Gastrocnemius medialis (tissue), 4 donors: ENCODE results near the gene OPA3. TPM values are rescaled to one million over a fixed set of nuclear protein-coding genes. Genes with fewer than 3 reads are reported as not detected.

Experiments used
- ATAC-seq, 2 donors: fragments of 150-250 bp; one replicate each; pipeline ENCODE4 v1.9.1; 2016
- DNase-seq, 2 donors: peaks; one replicate each; pipeline ENCODE4 v3.0.0-alpha.2; 2019
- H3K27ac ChIP-seq, 4 donors: fragments of 200-600 bp; sonication (generic); 1 replicate in 1 of 4; 2 replicates in 3 of 4; pipeline ENCODE4 v1.5.1; 2016 to 2018; ENCODE audit warnings: mild to moderate bottlenecking in 2 of 4, moderate library complexity in 1 of 4
- H3K27me3 ChIP-seq, 3 donors: fragments of 200-600 bp; sonication (generic) in 2 of 3; 1 replicate in 1 of 3; 2 replicates in 2 of 3; pipeline versions ENCODE4 v1.5.1 to v1.6.0; 2016 to 2019; ENCODE audit warnings: mild to moderate bottlenecking in 1 of 3, moderate library complexity in 1 of 3
- H3K36me3 ChIP-seq, 2 donors: fragments of 200-600 bp; sonication (generic) in 1 of 2; one replicate each; pipeline ENCODE4 v1.5.1; 2017 to 2018
- H3K4me1 ChIP-seq, 2 donors: fragments of 200-600 bp; sonication (generic) in 1 of 2; one replicate each; pipeline ENCODE4 v1.5.1; 2016 to 2017; ENCODE audit warnings: mild to moderate bottlenecking in 2 of 2
- H3K4me3 ChIP-seq, 4 donors: fragments of 200-600 bp; sonication (generic) in 3 of 4; 1 replicate in 1 of 4; 2 replicates in 3 of 4; pipeline ENCODE4 v1.5.1; 2016 to 2019; ENCODE audit warnings: mild to moderate bottlenecking in 2 of 4
- H3K9me3 ChIP-seq, 3 donors: fragments of 200-600 bp; sonication (generic) in 2 of 3; 1 replicate in 1 of 3; 2 replicates in 2 of 3; pipeline ENCODE4 v1.5.1; 2016 to 2019
- POLR2A ChIP-seq, 2 donors: fragments of 450-650 bp; IDR thresholded peaks; one replicate each; pipeline ENCODE4 v1.6.1; 2017; ENCODE audit warnings: antibody characterized with exemption in 2 of 2, mild to moderate bottlenecking in 2 of 2, moderate library complexity in 2 of 2
- in situ Hi-C, 4 donors: fragments of 200-750 bp; cut with MboI; loops; one replicate each; pipeline versions ENCODE4 v1.15.0 to v1.8.0; 2017; ENCODE audit warnings: low sequenced_read_pairs in 4 of 4
- intact Hi-C: fragments of 100-400 bp; cut with DNase I; formaldehyde crosslinking; loops from one replicate; pipeline ENCODE4 v1.15.1; 2023; ENCODE audit warnings: low total_unique reads
- total RNA-seq, 4 donors: library from RNA; depleted of rRNA; stranded (reverse); fragments of >200 nt; gene quantifications; one replicate each; pipeline versions ENCODE4 v1.1.0 to v1.2.3, GENCODE V29; 2016
- TF ChIP-seq, protein P1 (sequence below), 5 experiments: fragments of 450-650 bp in 3 of 5; fragments of 200-600 bp in 2 of 5; sonication (generic) in 2 of 5; IDR thresholded peaks in 4 of 5; conservative IDR thresholded peaks in 1 of 5; 1 replicate in 4 of 5; 2 replicates in 1 of 5; pipeline ENCODE4 v1.5.1; 2016 to 2019; ENCODE audit warnings: antibody characterized with exemption in 5 of 5, mild to moderate bottlenecking in 3 of 5, moderate library complexity in 3 of 5

OPA3 gene
- total RNA-seq, 4 donors from 2014 or later, result 14.8 to 32.5 (median 20.3) TPM

DNA sequence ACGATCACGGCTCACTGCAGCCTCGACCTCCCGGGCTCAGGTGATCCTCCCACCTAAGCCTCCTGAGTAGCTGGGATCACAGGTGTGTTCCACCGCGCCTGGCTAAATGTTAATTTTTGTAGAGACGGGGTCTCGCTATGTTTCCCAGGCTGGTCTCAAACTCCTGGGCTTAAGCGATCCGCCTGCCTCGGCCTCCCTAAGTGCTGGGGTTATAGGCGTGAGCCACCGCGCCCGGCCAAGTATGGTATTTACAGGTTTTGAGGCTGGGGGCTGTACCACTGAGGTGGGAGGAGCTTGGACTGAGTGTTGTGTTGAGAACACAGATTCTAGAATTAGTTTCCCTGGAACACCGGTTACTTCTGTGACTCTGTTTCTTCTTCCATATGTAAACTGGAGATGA is 86.8 kb downstream of the OPA3 start:
- no peak for ATAC-seq
- Histone ChIP-seq H3K36me3 (no peaks in the 10 kb centered on the region), H3K27me3 (peaks cover 4 to 30% (median 9%) of the 10 kb centered on the region in 3 donors), H3K9me3 (no peaks in the 10 kb centered on the region), H3K27ac (no peak overlapping the region), H3K4me1 (peaks cover 25 to 26% of the 10 kb centered on the region in 2 donors), H3K4me3 (no peak overlapping the region)
- no peak for DNase-seq
- intact Hi-C loops, result loop anchor here (5.0 to 10.0 kb wide), 2 partner anchors 173 to 320 kb away; partner anchors contain the start of genes BLOC1S3, CKM and TRAPPC6A
- in situ Hi-C loops, result no loop called here
- TF ChIP-seq, protein P1, sequence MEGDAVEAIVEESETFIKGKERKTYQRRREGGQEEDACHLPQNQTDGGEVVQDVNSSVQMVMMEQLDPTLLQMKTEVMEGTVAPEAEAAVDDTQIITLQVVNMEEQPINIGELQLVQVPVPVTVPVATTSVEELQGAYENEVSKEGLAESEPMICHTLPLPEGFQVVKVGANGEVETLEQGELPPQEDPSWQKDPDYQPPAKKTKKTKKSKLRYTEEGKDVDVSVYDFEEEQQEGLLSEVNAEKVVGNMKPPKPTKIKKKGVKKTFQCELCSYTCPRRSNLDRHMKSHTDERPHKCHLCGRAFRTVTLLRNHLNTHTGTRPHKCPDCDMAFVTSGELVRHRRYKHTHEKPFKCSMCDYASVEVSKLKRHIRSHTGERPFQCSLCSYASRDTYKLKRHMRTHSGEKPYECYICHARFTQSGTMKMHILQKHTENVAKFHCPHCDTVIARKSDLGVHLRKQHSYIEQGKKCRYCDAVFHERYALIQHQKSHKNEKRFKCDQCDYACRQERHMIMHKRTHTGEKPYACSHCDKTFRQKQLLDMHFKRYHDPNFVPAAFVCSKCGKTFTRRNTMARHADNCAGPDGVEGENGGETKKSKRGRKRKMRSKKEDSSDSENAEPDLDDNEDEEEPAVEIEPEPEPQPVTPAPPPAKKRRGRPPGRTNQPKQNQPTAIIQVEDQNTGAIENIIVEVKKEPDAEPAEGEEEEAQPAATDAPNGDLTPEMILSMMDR (IDR thresholded peaks at IDR 0.05 in 4 of 5, conservative IDR thresholded peaks at IDR 0.05 in 1 of 5), result no peak
- no peak for TF ChIP-seq POLR2A (IDR thresholded peaks at IDR 0.05)

DNA sequence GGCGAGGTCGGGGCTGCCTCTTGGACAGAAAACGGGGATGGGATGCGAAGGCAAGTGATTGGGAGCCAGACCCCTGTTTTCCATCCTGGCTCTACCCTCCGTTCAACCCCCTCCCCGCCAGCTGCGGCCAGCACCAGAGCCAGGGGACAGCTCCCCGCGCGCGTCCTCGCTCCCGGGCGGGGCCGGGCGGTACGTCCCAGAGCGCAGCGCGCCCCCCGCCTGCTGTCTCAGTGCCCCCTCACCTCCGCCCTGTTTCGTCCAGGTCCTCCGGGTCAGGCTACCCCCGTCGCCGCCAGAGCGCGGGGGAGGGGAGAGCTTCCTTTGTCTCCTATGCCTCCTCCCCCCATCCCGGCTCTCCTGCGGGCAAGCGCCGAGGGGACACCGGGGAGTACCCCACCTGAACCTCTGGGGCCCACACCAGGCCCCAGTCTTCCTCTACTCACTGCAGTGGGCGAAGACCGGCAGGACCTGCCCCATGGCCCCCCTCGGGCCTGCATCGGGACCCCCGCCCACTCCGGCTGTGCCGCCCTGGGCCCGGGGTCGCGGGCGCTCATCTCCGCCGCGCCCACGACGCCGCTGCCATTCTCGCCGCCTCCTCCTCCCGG is 88.2 kb downstream of the OPA3 start:
- DNase-seq (no peak), ATAC-seq (peak; percentile 11 to 19)
- intact Hi-C loops (loop anchor here (5.0 to 10.0 kb wide), 2 partner anchors 172 to 319 kb away; partner anchors contain the start of genes BLOC1S3, CKM and TRAPPC6A), in situ Hi-C loops (no loop called here)
- Histone ChIP-seq H3K9me3 (no peaks in the 10 kb centered on the region), H3K27me3 (peaks cover 4 to 30% (median 9%) of the 10 kb centered on the region in 3 donors), H3K4me3 (peak overlapping the region; percentile 75 to 83 (median 80)), H3K4me1 (peaks cover 33 to 35% of the 10 kb centered on the region in 2 donors), H3K36me3 (no peaks in the 10 kb centered on the region), H3K27ac (peak overlapping the region; percentile 55 to 68 (median 60))
- TF ChIP-seq POLR2A (IDR thresholded peaks at IDR 0.05), result peak in 1 of 2 donors; percentile 17
- TF ChIP-seq, protein P1 (IDR thresholded peaks at IDR 0.05 in 4 of 5, conservative IDR thresholded peaks at IDR 0.05 in 1 of 5), result peak in 1 of 5 experiments; percentile 10

DNA sequence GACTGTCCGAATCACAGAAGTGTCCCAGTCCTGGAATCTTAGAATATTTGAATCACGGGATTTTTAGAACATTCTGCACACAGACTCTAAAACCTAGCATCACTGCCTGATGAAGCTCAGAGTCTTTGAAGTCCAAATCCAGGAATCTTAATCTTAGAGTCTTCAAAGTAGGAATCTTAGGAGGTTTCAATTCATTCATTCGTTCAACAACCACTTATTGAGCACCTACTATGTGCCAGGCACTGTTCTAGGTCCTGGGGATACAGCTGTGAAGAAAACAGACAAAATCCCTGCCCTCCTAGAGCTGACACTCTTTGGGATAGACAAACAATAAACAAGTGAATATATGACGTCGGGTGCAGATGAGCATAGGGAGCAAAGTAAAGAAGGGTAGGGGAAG is 89.4 kb downstream of the OPA3 start:
- in situ Hi-C loops (no loop called here), intact Hi-C loops (loop anchor here (5.0 to 10.0 kb wide), 2 partner anchors 170 to 318 kb away; partner anchors contain the start of genes BLOC1S3, CKM and TRAPPC6A)
- DNase-seq (no peak), ATAC-seq (no peak)
- H3K4me3 ChIP-seq, result no peak overlapping the region
- peaks cover 37 to 38% of the 10 kb centered on the region in 2 donors for H3K4me1 ChIP-seq
- H3K36me3 ChIP-seq, result no peaks in the 10 kb centered on the region
- no peak overlapping the region for H3K27ac ChIP-seq
- H3K27me3 ChIP-seq, result peaks cover 4 to 27% (median 9%) of the 10 kb centered on the region in 3 donors
- no peak for TF ChIP-seq POLR2A (IDR thresholded peaks at IDR 0.05)
- TF ChIP-seq, protein P1 (IDR thresholded peaks at IDR 0.05 in 4 of 5, conservative IDR thresholded peaks at IDR 0.05 in 1 of 5), result no peak
- H3K9me3 ChIP-seq, result no peaks in the 10 kb centered on the region

DNA sequence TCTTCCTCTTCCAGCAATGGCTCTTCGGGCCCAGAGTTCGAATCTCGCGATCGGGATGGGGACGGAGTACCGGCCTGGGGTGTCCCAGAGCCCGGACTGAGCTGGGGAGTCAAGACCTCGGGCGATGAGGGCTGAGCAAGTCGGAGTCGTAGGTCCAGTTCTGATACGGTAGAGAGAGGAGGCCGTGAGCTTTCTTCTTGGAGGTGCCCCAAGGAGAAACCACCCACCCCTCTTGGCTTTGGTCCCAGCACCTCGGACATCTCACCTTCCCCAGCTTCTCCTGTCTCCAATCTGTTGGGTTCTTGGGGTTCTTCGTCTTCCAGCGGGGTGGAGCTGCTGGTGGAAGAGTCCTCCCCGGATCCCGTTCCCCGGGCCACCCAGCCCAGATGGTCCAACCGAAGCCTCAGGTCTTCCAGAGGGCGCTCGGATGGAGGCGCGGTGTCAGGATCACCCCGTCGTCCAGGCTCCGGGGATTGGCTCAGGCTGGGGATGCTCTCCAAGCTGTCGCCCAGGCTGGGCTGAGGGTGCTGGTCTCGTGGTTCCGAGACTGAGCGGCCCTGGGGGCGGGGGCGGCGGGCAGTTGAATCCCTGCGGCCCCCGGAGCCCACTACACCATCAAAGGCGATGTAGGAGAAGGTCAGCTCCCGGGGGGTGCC is 90.2 kb downstream of the OPA3 start:
- peaks cover 0 to 21% (median 9%) of the 10 kb centered on the region in 3 donors for H3K27me3 ChIP-seq
- no peaks in the 10 kb centered on the region for H3K9me3 ChIP-seq
- in situ Hi-C loops, result no loop called here
- peaks cover 37 to 38% of the 10 kb centered on the region in 2 donors for H3K4me1 ChIP-seq
- H3K27ac ChIP-seq, result no peak overlapping the region
- H3K36me3 ChIP-seq, result no peaks in the 10 kb centered on the region
- intact Hi-C loops, result loop anchor here (10.0 kb wide), 1 partner anchor 170 kb away; the partner anchor contains the start of gene CKM
- no peak overlapping the region for H3K4me3 ChIP-seq
- no peak for ATAC-seq
- no peak for DNase-seq
- TF ChIP-seq, protein P1 (IDR thresholded peaks at IDR 0.05 in 4 of 5, conservative IDR thresholded peaks at IDR 0.05 in 1 of 5), result no peak
- no peak for TF ChIP-seq POLR2A (IDR thresholded peaks at IDR 0.05)
